ENCODE results near the gene FAM120A. TPM values are rescaled to one million over a fixed set of nuclear protein-coding genes. Genes with fewer than 3 reads are reported as not detected.

FAM120A gene
- polyA plus RNA-seq, 1 donor from 2014 or later = 8.9 TPM

- Histone ChIP-seq H4K20me1 (ENCODE audit: insufficient read depth) (no peaks in the 10 kb centered on the region), H2AFZ (ENCODE audit: low read depth, low read length) (no peak overlapping the region), H3K9me2 (ENCODE audit: insufficient read depth, low read length) (no peaks in the 10 kb centered on the region), H3K9me3 (ENCODE audit: low read length) (no peaks in the 10 kb centered on the region), H3K79me2 (replicated peaks; ENCODE audit: insufficient read depth, low read length) (peaks cover 61% of the 10 kb centered on the region), H3K9ac (ENCODE audit: low read length) (no peak overlapping the region), H3K27ac (ENCODE audit: low read length) (no peak overlapping the region), H3K36me3 (ENCODE audit: insufficient read depth, low read length) (no peaks in the 10 kb centered on the region), H3F3A (ENCODE audit: insufficient read depth, low read length, poor library complexity, severe bottlenecking) (no peaks in the 10 kb centered on the region), H3K4me3 (ENCODE audit: low read length) (no peak overlapping the region), H3K27me3 (ENCODE audit: insufficient read depth, low read depth, low read length) (no peaks in the 10 kb centered on the region), H3K4me2 (ENCODE audit: low read length) (no peak overlapping the region)
- TF ChIP-seq POLR2AphosphoS5 (IDR thresholded peaks at IDR 0.05) (no peak), TAF1 (IDR thresholded peaks at IDR 0.05; ENCODE audit: low read depth) (no peak), RAD21 (conservative IDR thresholded peaks at IDR 0.05) (no peak), MXI1 (conservative IDR thresholded peaks at IDR 0.05; ENCODE audit: poor library complexity, severe bottlenecking) (no peak), EZH2 (IDR thresholded peaks at IDR 0.05; ENCODE audit: borderline replicate concordance, insufficient read depth, low read length, poor library complexity, severe bottlenecking) (no peak), EP300 (conservative IDR thresholded peaks at IDR 0.05; ENCODE audit: poor library complexity, severe bottlenecking) (no peak), CTCF (IDR thresholded peaks at IDR 0.05; ENCODE audit: poor library complexity, severe bottlenecking) (no peak)
- TF ChIP-seq, protein P1, sequence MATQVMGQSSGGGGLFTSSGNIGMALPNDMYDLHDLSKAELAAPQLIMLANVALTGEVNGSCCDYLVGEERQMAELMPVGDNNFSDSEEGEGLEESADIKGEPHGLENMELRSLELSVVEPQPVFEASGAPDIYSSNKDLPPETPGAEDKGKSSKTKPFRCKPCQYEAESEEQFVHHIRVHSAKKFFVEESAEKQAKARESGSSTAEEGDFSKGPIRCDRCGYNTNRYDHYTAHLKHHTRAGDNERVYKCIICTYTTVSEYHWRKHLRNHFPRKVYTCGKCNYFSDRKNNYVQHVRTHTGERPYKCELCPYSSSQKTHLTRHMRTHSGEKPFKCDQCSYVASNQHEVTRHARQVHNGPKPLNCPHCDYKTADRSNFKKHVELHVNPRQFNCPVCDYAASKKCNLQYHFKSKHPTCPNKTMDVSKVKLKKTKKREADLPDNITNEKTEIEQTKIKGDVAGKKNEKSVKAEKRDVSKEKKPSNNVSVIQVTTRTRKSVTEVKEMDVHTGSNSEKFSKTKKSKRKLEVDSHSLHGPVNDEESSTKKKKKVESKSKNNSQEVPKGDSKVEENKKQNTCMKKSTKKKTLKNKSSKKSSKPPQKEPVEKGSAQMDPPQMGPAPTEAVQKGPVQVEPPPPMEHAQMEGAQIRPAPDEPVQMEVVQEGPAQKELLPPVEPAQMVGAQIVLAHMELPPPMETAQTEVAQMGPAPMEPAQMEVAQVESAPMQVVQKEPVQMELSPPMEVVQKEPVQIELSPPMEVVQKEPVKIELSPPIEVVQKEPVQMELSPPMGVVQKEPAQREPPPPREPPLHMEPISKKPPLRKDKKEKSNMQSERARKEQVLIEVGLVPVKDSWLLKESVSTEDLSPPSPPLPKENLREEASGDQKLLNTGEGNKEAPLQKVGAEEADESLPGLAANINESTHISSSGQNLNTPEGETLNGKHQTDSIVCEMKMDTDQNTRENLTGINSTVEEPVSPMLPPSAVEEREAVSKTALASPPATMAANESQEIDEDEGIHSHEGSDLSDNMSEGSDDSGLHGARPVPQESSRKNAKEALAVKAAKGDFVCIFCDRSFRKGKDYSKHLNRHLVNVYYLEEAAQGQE (IDR thresholded peaks at IDR 0.05; ENCODE audit: borderline replicate concordance) = no peak
Observed at GRCh38 chr9:93466416-93467061, 15.1 kb downstream of the FAM120A start.

DNA sequence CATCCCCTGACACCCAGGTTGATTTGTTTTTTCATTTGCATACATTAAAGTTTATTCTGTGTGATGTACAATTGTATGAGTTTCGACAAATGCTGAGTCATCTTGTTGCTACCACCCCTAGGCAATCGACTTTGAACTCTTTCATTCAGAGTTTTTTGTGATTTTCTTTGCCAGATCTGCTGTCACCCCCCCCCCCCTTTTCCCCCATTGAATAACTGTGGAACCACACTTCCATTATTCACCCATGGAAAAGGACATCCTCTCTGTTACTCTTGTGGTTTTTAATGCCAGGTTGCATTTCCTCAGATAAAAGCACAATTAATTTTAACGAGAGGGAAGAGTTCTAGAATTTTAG, 15.6 kb downstream of the FAM120A start:
- Histone ChIP-seq H4K20me1 (ENCODE audit: insufficient read depth) (no peaks in the 10 kb centered on the region), H3K4me3 (ENCODE audit: low read length) (no peak overlapping the region), H3K27me3 (ENCODE audit: insufficient read depth, low read depth, low read length) (no peaks in the 10 kb centered on the region), H3K27ac (ENCODE audit: low read length) (no peak overlapping the region), H3F3A (ENCODE audit: insufficient read depth, low read length, poor library complexity, severe bottlenecking) (no peaks in the 10 kb centered on the region), H2AFZ (ENCODE audit: low read depth, low read length) (no peak overlapping the region), H3K36me3 (ENCODE audit: insufficient read depth, low read length) (no peaks in the 10 kb centered on the region), H3K79me2 (replicated peaks; ENCODE audit: insufficient read depth, low read length) (peaks cover 56% of the 10 kb centered on the region), H3K9me2 (ENCODE audit: insufficient read depth, low read length) (no peaks in the 10 kb centered on the region), H3K9ac (ENCODE audit: low read length) (no peak overlapping the region), H3K4me2 (ENCODE audit: low read length) (no peak overlapping the region), H3K9me3 (ENCODE audit: low read length) (no peaks in the 10 kb centered on the region)
- TF ChIP-seq, protein P1 (IDR thresholded peaks at IDR 0.05; ENCODE audit: borderline replicate concordance) = no peak
- no peak for TF ChIP-seq EP300 (conservative IDR thresholded peaks at IDR 0.05; ENCODE audit: poor library complexity, severe bottlenecking)
- TF ChIP-seq SMC3 (conservative IDR thresholded peaks at IDR 0.05; ENCODE audit: poor library complexity) = no peak
- no peak for TF ChIP-seq RAD21 (conservative IDR thresholded peaks at IDR 0.05)
- no peak for TF ChIP-seq MXI1 (conservative IDR thresholded peaks at IDR 0.05; ENCODE audit: poor library complexity, severe bottlenecking)
- no peak for TF ChIP-seq EZH2 (IDR thresholded peaks at IDR 0.05; ENCODE audit: borderline replicate concordance, insufficient read depth, low read length, poor library complexity, severe bottlenecking)
- TF ChIP-seq CTCF (IDR thresholded peaks at IDR 0.05; ENCODE audit: poor library complexity, severe bottlenecking) = no peak
- no peak for TF ChIP-seq POLR2AphosphoS5 (IDR thresholded peaks at IDR 0.05)

Measured in neural cell (in vitro differentiated cells).